Measurements from ENCODE around the gene HTT.

HTT gene

GRCh38 chr4:3223346-3223745 is 148.9 kb downstream of the HTT start:
- H3K27ac ChIP-seq (replicated peaks) = no peak overlapping the region
- no peak for DNase-seq (ENCODE audit: low read depth in 1 of 2, low spot score in 1 of 2)
- H3K4me3 ChIP-seq (replicated peaks; ENCODE audit: insufficient read depth, low read length) = no peak overlapping the region
- TF ChIP-seq GABPA (IDR thresholded peaks at IDR 0.05; ENCODE audit: low read depth) = no peak
- TF ChIP-seq POLR2AphosphoS5 (IDR thresholded peaks at IDR 0.05; ENCODE audit: low read depth) = no peak
- TF ChIP-seq REST (IDR thresholded peaks at IDR 0.05; ENCODE audit: insufficient replicate concordance, low read depth) = no peak
- H3K27me3 ChIP-seq (ENCODE audit: insufficient read depth, poor library complexity, severe bottlenecking) = no peaks in the 10 kb centered on the region

GRCh38 chr4:3223956-3224748 is 149.7 kb downstream of the HTT start:
- no peak overlapping the region for H3K4me3 ChIP-seq (replicated peaks; ENCODE audit: insufficient read depth, low read length)
- no peak for DNase-seq (ENCODE audit: low read depth in 1 of 2, low spot score in 1 of 2)
- TF ChIP-seq REST (IDR thresholded peaks at IDR 0.05; ENCODE audit: insufficient replicate concordance, low read depth) (no peak), GABPA (IDR thresholded peaks at IDR 0.05; ENCODE audit: low read depth) (no peak), POLR2AphosphoS5 (IDR thresholded peaks at IDR 0.05; ENCODE audit: low read depth) (no peak), SPI1 (IDR thresholded peaks at IDR 0.05; ENCODE audit: borderline replicate concordance, low read depth) (no peak), CTCF (IDR thresholded peaks at IDR 0.05; ENCODE audit: insufficient read depth, low read length) (no peak)
- no peak overlapping the region for H3K27ac ChIP-seq (replicated peaks)
- H3K27me3 ChIP-seq (ENCODE audit: insufficient read depth, poor library complexity, severe bottlenecking) = no peaks in the 10 kb centered on the region

GRCh38 chr4:3225071-3225850 is 150.8 kb downstream of the HTT start:
- Histone ChIP-seq H3K4me3 (replicated peaks; ENCODE audit: insufficient read depth, low read length) (no peak overlapping the region), H3K27me3 (ENCODE audit: insufficient read depth, poor library complexity, severe bottlenecking) (no peaks in the 10 kb centered on the region), H3K27ac (replicated peaks) (no peak overlapping the region)
- no peak for TF ChIP-seq CTCF (IDR thresholded peaks at IDR 0.05; ENCODE audit: insufficient read depth, low read length)
- TF ChIP-seq REST (IDR thresholded peaks at IDR 0.05; ENCODE audit: insufficient replicate concordance, low read depth) = no peak
- TF ChIP-seq POLR2AphosphoS5 (IDR thresholded peaks at IDR 0.05; ENCODE audit: low read depth) = no peak
- TF ChIP-seq GABPA (IDR thresholded peaks at IDR 0.05; ENCODE audit: low read depth) = no peak
- TF ChIP-seq SPI1 (IDR thresholded peaks at IDR 0.05; ENCODE audit: borderline replicate concordance, low read depth) = no peak
- DNase-seq (ENCODE audit: low read depth in 1 of 2, low spot score in 1 of 2) = no peak
